ENCODE results near the gene REPS2. TPM values are rescaled to one million over a fixed set of nuclear protein-coding genes. Genes with fewer than 3 reads are reported as not detected.

The REPS2 gene
- total and polyA plus RNA-seq, 5 donors from 2014 or later = 0.05 to 0.74 (median 0.52) TPM; not detected in 2

DNA sequence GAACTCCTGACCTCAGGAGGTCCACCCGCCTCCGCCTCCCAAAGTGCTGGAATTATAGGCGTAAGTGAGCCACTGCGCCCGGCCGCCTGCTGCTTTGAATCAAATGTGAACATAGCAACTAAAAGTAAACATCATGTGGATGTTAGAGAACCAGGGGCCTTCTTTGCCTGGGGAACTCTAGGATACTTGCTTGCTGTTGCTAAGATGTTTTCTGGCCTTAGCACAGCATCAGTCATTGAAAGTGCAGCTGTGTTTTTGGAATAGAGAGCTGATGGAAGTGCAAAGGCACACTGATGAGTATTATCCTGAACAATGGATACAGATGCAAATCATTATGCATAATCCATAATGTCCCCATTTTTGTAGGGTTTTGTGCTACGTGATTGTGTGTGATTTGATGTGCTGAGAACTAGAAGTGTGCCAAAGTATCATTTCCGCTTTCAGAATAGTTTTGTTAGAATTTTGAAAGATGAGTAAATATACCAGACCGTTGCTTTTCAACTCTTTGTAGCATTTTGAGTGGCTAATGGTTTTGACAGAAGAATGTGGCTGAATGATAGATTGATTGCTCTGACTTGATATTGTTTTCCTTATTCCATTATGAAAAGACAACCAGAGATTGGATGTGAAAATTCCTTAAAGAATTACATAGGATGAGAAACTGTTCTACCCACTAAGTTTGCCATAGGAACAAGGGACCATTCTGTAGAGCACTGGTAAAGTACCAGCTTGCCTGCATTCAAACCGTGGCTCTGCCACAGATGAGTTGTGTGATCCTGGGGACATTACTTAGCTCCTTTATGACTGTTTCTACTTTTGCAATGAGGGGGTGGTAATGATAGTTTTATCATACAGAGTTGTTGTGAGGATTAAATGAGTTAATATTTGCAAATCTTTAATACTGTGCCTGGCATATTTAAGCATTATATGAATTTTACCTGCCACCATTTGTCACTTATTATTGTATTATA lies 74.7 kb downstream of the REPS2 start:
- no peaks in the 10 kb centered on the region for H3K36me3 ChIP-seq (ENCODE audit: control insufficient read depth, insufficient read depth, low read length)
- DNase-seq = no peak
- no peaks in the 10 kb centered on the region for H3K9me3 ChIP-seq (ENCODE audit: control insufficient read depth in 2 of 2, low read length in 2 of 2)
- no peaks in the 10 kb centered on the region for H3K9me3 Mint-ChIP-seq
- no peaks in the 10 kb centered on the region for H3K4me1 ChIP-seq (ENCODE audit: control insufficient read depth, insufficient read depth, low read length, poor library complexity, severe bottlenecking)
- H3K4me3 ChIP-seq (ENCODE audit: low read depth, low read length) = no peak overlapping the region
- no peaks in the 10 kb centered on the region for H3K36me3 Mint-ChIP-seq
- no peak overlapping the region for H3K27ac ChIP-seq (ENCODE audit: insufficient read depth, low read length, poor library complexity, severe bottlenecking)
- no peaks in the 10 kb centered on the region for H3K27me3 ChIP-seq (ENCODE audit: control insufficient read depth, insufficient read depth, low read length)
- ATAC-seq (ENCODE audit: low read depth in 2 of 2) = no peak
- no peaks in the 10 kb centered on the region for H3K27me3 Mint-ChIP-seq
- no peak overlapping the region for H3K4me3 Mint-ChIP-seq
- H3K4me1 Mint-ChIP-seq = no peaks in the 10 kb centered on the region
- no peak overlapping the region for H3K27ac Mint-ChIP-seq

DNA sequence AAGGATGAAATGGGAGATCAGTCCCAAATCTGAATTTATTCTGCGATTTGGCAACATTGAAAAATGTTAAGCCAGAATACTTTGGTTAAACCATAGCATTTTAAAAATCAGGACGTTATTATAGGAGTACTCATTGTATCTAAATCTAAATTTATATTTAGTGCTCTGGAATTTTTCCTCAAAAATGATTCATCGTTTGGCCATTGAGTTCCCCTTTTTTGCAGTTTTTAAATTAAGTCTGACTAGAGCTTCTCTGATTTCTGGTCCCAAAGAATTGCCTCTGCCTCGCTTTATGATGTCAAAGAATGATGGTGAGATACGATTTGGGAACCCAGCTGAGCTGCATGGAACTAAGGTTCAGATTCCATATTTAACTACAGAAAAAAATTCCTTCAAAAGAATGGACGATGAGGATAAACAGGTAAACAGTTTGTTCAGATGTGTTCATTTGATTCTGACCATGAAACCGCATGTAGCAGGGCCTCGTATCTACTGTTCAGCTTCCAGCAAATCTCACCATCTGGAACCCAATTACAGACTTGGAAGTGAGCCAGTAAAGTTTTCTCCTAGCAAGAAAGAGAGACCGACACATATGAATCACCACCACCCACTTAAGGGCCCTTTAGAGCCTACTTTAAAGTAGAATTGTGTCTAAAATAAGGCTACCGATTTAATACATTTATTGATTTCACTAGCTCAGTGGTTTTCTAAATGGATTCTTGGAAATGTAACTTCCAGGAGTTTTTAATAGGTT lies 75.6 kb downstream of the REPS2 start:
- Mint-ChIP-seq H3K27me3 (no peaks in the 10 kb centered on the region), H3K4me1 (no peaks in the 10 kb centered on the region), H3K36me3 (no peaks in the 10 kb centered on the region), H3K9me3 (no peaks in the 10 kb centered on the region), H3K27ac (no peak overlapping the region), H3K4me3 (no peak overlapping the region)
- Histone ChIP-seq H3K9me3 (ENCODE audit: control insufficient read depth in 2 of 2, low read length in 2 of 2) (no peaks in the 10 kb centered on the region), H3K36me3 (ENCODE audit: control insufficient read depth, insufficient read depth, low read length) (no peaks in the 10 kb centered on the region), H3K4me3 (ENCODE audit: low read depth, low read length) (no peak overlapping the region), H3K27me3 (ENCODE audit: control insufficient read depth, insufficient read depth, low read length) (no peaks in the 10 kb centered on the region), H3K4me1 (ENCODE audit: control insufficient read depth, insufficient read depth, low read length, poor library complexity, severe bottlenecking) (no peaks in the 10 kb centered on the region), H3K27ac (ENCODE audit: insufficient read depth, low read length, poor library complexity, severe bottlenecking) (no peak overlapping the region)
- ATAC-seq (ENCODE audit: low read depth in 2 of 2) (no peak), DNase-seq (no peak)

DNA sequence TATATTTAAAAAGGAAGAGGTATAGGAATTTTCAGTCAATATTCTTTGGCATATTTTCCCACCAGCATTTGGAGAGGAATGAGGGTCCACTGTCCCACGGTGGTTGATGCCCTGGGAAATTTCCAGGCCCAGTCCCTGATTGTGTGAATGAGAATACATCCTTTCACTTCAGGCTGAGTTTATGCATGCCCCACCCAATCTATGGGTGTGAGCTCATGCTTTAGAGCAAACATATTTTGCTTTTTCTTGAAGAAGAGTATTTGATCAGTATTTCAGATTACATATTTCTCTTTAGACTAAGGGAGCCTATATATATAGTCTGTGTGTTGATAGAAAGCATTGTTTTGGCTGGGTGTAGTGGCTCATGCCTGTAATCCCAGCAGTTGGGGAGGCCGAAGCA lies 77.2 kb downstream of the REPS2 start:
- ATAC-seq (ENCODE audit: low read depth in 2 of 2) (no peak), DNase-seq (no peak)
- Mint-ChIP-seq H3K36me3 (no peaks in the 10 kb centered on the region), H3K4me1 (no peaks in the 10 kb centered on the region), H3K9me3 (peaks cover 0 to 2% (median 0%) of the 10 kb centered on the region in 7 donors), H3K27ac (no peak overlapping the region), H3K4me3 (no peak overlapping the region), H3K27me3 (no peaks in the 10 kb centered on the region)
- no peak overlapping the region for H3K27ac ChIP-seq (ENCODE audit: insufficient read depth, low read length, poor library complexity, severe bottlenecking)
- H3K4me3 ChIP-seq (ENCODE audit: low read depth, low read length) = no peak overlapping the region
- H3K27me3 ChIP-seq (ENCODE audit: control insufficient read depth, insufficient read depth, low read length) = no peaks in the 10 kb centered on the region
- no peaks in the 10 kb centered on the region for H3K9me3 ChIP-seq (ENCODE audit: control insufficient read depth in 2 of 2, low read length in 2 of 2)
- H3K4me1 ChIP-seq (ENCODE audit: control insufficient read depth, insufficient read depth, low read length, poor library complexity, severe bottlenecking) = no peaks in the 10 kb centered on the region
- no peaks in the 10 kb centered on the region for H3K36me3 ChIP-seq (ENCODE audit: control insufficient read depth, insufficient read depth, low read length)

DNA sequence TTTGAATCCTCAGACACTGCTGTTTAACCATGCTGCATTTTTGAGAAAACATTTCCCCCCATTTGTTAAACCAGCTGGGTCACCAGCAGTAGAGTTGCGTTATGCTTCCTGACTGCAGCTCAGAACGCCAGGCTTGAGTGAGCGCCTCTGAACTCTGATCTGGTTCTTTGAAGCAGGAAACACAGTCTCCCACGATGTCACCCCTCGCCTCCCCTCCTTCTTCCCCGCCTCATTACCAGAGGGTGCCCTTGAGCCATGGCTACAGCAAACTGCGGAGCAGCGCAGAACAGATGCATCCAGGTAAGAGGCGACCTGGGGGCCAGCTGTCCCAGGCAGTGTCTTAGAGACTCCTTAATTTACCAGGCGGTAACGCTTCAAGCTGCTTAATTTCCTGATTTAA lies 78.4 kb downstream of the REPS2 start:
- Histone ChIP-seq H3K27me3 (ENCODE audit: control insufficient read depth, insufficient read depth, low read length) (peaks cover 4% of the 10 kb centered on the region), H3K9me3 (ENCODE audit: control insufficient read depth in 2 of 2, low read length in 2 of 2) (no peaks in the 10 kb centered on the region), H3K36me3 (ENCODE audit: control insufficient read depth, insufficient read depth, low read length) (no peaks in the 10 kb centered on the region), H3K27ac (ENCODE audit: insufficient read depth, low read length, poor library complexity, severe bottlenecking) (no peak overlapping the region), H3K4me3 (ENCODE audit: low read depth, low read length) (no peak overlapping the region), H3K4me1 (ENCODE audit: control insufficient read depth, insufficient read depth, low read length, poor library complexity, severe bottlenecking) (no peaks in the 10 kb centered on the region)
- no peak for ATAC-seq (ENCODE audit: low read depth in 2 of 2)
- no peak for DNase-seq
- H3K27me3 Mint-ChIP-seq = no peaks in the 10 kb centered on the region
- no peak overlapping the region for H3K27ac Mint-ChIP-seq
- no peak overlapping the region for H3K4me3 Mint-ChIP-seq
- no peaks in the 10 kb centered on the region for H3K4me1 Mint-ChIP-seq
- no peaks in the 10 kb centered on the region for H3K36me3 Mint-ChIP-seq
- peaks cover 0 to 2% (median 0%) of the 10 kb centered on the region in 7 donors for H3K9me3 Mint-ChIP-seq

DNA sequence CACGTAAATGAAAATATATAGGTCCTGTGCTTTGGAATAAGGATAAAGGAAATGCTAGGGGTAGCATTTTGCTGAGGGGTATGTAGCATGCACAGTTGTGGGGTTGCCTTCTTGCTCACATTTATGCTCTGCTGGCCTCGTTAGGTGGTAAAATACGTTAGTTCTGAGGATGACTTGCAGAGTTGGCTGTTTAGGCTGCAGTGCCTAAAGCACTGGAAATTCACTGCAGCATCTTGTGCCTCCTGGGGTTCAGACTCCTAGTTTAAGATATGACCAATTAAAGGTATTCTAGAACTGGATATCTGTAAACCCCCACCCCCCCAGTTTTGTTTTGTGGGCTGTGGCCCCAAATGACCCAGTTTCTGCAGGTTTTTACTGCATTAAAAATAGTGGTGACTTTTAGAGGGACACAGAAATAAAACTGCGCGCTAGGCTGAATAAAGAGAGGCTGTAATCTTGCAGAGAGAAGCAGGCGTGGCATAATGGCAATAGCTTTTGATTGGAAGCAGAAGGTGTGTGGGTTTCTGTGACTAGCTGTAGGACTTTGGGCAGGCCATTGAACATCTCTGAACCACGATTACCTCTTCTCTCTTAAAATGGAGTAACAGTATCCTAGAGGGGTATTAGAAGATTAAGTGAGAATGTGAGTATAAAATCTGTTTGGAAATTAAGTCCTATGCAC lies 79.3 kb downstream of the REPS2 start:
- Mint-ChIP-seq H3K9me3 (peaks cover 0 to 2% (median 0%) of the 10 kb centered on the region in 7 donors), H3K4me1 (no peaks in the 10 kb centered on the region), H3K36me3 (no peaks in the 10 kb centered on the region), H3K4me3 (peak overlapping the region in 1 of 4 donors; percentile 28), H3K27ac (no peak overlapping the region), H3K27me3 (no peaks in the 10 kb centered on the region)
- no peak for DNase-seq
- H3K27ac ChIP-seq (ENCODE audit: insufficient read depth, low read length, poor library complexity, severe bottlenecking) = no peak overlapping the region
- no peak overlapping the region for H3K4me3 ChIP-seq (ENCODE audit: low read depth, low read length)
- H3K9me3 ChIP-seq (ENCODE audit: control insufficient read depth in 2 of 2, low read length in 2 of 2) = no peaks in the 10 kb centered on the region
- no peak for ATAC-seq (ENCODE audit: low read depth in 2 of 2)
- no peaks in the 10 kb centered on the region for H3K4me1 ChIP-seq (ENCODE audit: control insufficient read depth, insufficient read depth, low read length, poor library complexity, severe bottlenecking)
- H3K27me3 ChIP-seq (ENCODE audit: control insufficient read depth, insufficient read depth, low read length) = peaks cover 4% of the 10 kb centered on the region
- no peaks in the 10 kb centered on the region for H3K36me3 ChIP-seq (ENCODE audit: control insufficient read depth, insufficient read depth, low read length)

DNA sequence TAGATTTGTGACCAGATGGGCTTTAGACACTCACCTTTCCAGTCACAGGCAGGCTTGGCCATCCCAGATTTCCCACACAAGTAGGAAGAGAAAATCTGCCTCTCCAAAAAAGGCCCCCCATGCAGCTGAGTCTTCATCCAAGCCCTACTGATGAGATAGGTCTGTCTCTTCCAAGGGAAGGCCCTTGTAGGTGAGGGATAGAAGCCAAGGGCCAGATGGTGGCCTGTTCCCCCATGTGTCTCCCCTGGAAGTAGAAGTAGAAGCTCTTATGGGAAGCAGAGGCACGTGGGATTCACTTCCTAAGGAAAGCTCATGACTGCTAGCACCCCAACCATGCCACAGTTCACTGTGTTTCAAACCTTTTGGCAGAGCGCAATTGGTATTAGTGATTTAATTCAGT lies 81.5 kb downstream of the REPS2 start:
- Histone ChIP-seq H3K27ac (ENCODE audit: insufficient read depth, low read length, poor library complexity, severe bottlenecking) (no peak overlapping the region), H3K27me3 (ENCODE audit: control insufficient read depth, insufficient read depth, low read length) (peaks cover 4% of the 10 kb centered on the region), H3K9me3 (ENCODE audit: control insufficient read depth in 2 of 2, low read length in 2 of 2) (no peaks in the 10 kb centered on the region), H3K36me3 (ENCODE audit: control insufficient read depth, insufficient read depth, low read length) (no peaks in the 10 kb centered on the region), H3K4me3 (ENCODE audit: low read depth, low read length) (no peak overlapping the region), H3K4me1 (ENCODE audit: control insufficient read depth, insufficient read depth, low read length, poor library complexity, severe bottlenecking) (no peaks in the 10 kb centered on the region)
- no peaks in the 10 kb centered on the region for H3K27me3 Mint-ChIP-seq
- no peak overlapping the region for H3K4me3 Mint-ChIP-seq
- ATAC-seq (ENCODE audit: low read depth in 2 of 2) = no peak
- no peak for DNase-seq
- no peak overlapping the region for H3K27ac Mint-ChIP-seq
- no peaks in the 10 kb centered on the region for H3K36me3 Mint-ChIP-seq
- peaks cover 0 to 2% (median 0%) of the 10 kb centered on the region in 7 donors for H3K9me3 Mint-ChIP-seq
- H3K4me1 Mint-ChIP-seq = no peaks in the 10 kb centered on the region

DNA sequence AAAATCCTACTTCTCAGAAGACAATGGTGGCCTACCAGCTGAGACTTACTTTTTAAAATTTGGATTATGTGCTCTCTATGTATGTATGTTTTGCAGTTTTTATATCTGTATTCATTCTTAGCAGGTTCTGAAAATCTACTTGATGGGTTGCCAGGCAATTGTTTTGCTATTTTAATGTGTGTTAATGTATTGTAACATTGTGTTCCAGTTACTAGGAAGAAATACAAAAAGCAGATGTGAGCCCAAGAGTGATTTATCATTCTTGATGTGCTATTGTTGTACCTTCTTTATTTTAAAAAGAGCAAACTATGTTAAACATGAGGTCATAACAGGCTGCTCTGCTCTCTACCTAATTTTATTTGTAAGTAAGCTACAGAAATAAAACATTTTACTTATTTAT lies 81.9 kb downstream of the REPS2 start:
- ATAC-seq (ENCODE audit: low read depth in 2 of 2) = no peak
- Histone ChIP-seq H3K4me3 (ENCODE audit: low read depth, low read length) (no peak overlapping the region), H3K27ac (ENCODE audit: insufficient read depth, low read length, poor library complexity, severe bottlenecking) (no peak overlapping the region), H3K27me3 (ENCODE audit: control insufficient read depth, insufficient read depth, low read length) (peaks cover 4% of the 10 kb centered on the region), H3K9me3 (ENCODE audit: control insufficient read depth in 2 of 2, low read length in 2 of 2) (no peaks in the 10 kb centered on the region), H3K4me1 (ENCODE audit: control insufficient read depth, insufficient read depth, low read length, poor library complexity, severe bottlenecking) (no peaks in the 10 kb centered on the region), H3K36me3 (ENCODE audit: control insufficient read depth, insufficient read depth, low read length) (no peaks in the 10 kb centered on the region)
- H3K4me1 Mint-ChIP-seq = no peaks in the 10 kb centered on the region
- H3K4me3 Mint-ChIP-seq = no peak overlapping the region
- no peak overlapping the region for H3K27ac Mint-ChIP-seq
- no peaks in the 10 kb centered on the region for H3K36me3 Mint-ChIP-seq
- H3K9me3 Mint-ChIP-seq = peaks cover 0 to 2% (median 0%) of the 10 kb centered on the region in 7 donors
- H3K27me3 Mint-ChIP-seq = no peaks in the 10 kb centered on the region
- no peak for DNase-seq

Data from CD4-positive, CD25-positive, alpha-beta regulatory T cell (primary cell).